ENCODE measurements around the gene PRDM16. TPM values are rescaled to one million over a fixed set of nuclear protein-coding genes. Genes with fewer than 3 reads are reported as not detected.

Gene PRDM16
- total and polyA plus RNA-seq, 2 of the 8 experiments (the other 6 are each of a cell fraction or from before 2014, with no cell fraction given), result 0.39 to 0.43 TPM

- TF ChIP-seq ATF3 (IDR thresholded peaks at IDR 0.05; ENCODE audit: insufficient read depth, low read depth, low read length), result no peak
- no peak for TF ChIP-seq SAP30 (IDR thresholded peaks at IDR 0.05; ENCODE audit: insufficient read depth, insufficient replicate concordance, low read length)
- TF ChIP-seq JUND (IDR thresholded peaks at IDR 0.05; ENCODE audit: low read length), result no peak
- no peak for TF ChIP-seq TCF12 (IDR thresholded peaks at IDR 0.05; ENCODE audit: low read depth, low read length)
- TF ChIP-seq SIN3A (conservative IDR thresholded peaks at IDR 0.05 in 1 of 2, IDR thresholded peaks at IDR 0.05 in 1 of 2; ENCODE audit: low read depth in 1 of 2, low read length in 2 of 2), result 0 out of 4 replicates have a peak, but pooled peaks of 1 of the 2 experiments have one; percentile 23
- no peak for TF ChIP-seq BRCA1 (IDR thresholded peaks at IDR 0.05; ENCODE audit: low read depth, low read length)
- no peak for TF ChIP-seq CBX8 (IDR thresholded peaks at IDR 0.05; ENCODE audit: borderline replicate concordance, low read depth, low read length)
- no peak for TF ChIP-seq CHD7 (IDR thresholded peaks at IDR 0.05; ENCODE audit: insufficient replicate concordance, low read length)
- TF ChIP-seq RFX5 (IDR thresholded peaks at IDR 0.05; ENCODE audit: borderline replicate concordance, low read depth, low read length), result no peak
These were observed 386.0 kb downstream of the PRDM16 start (continued) for GRCh38 chr1:3454811-3455618.

All from H1 (cell line).